ENCODE measurements around the gene LCN2. TPM values are rescaled to one million over a fixed set of nuclear protein-coding genes. Genes with fewer than 3 reads are reported as not detected.

The LCN2 gene
- polyA plus RNA-seq, 3 donors: 5.9 to 15.6 (median 9.5) TPM

- H3K27ac ChIP-seq (ENCODE audit: low read depth, low read length): no peak overlapping the region
- WGBS, 3 donors: 53 to 81% (median 63%) methylated on average over 8 of the region's 8 CpGs
These were observed 5.6 kb upstream of the LCN2 start for GRCh38 chr9:128143525-128144238.

- no peak overlapping the region for H3K27ac ChIP-seq (ENCODE audit: low read depth, low read length)
- WGBS, 3 donors: 88 to 92% (median 91%) methylated on average over 22 of the region's 22 CpGs
These were observed 4.7 kb upstream of the LCN2 start for GRCh38 chr9:128144239-128145181.

GRCh38 chr9:128145536-128145935, 3.7 kb upstream of the LCN2 start:
- 71 to 84% (median 77%) methylated on average over 8 of the region's 8 CpGs for WGBS, 3 donors
- H3K27ac ChIP-seq (ENCODE audit: low read depth, low read length): no peak overlapping the region

GRCh38 chr9:128145951-128146351, 3.3 kb upstream of the LCN2 start:
- no peak overlapping the region for H3K27ac ChIP-seq (ENCODE audit: low read depth, low read length)
- WGBS, 3 donors: 77 to 85% (median 84%) methylated on average over 13 of the region's 13 CpGs

- WGBS, 3 donors: 91 to 93% (median 92%) methylated on average over 8 of the region's 8 CpGs
These were observed 2.6 kb upstream of the LCN2 start for GRCh38 chr9:128146591-128147120.

GRCh38 chr9:128148509-128149000, 698 bp upstream of the LCN2 start:
- H3K27ac ChIP-seq (ENCODE audit: low read depth, low read length): no peak overlapping the region
- 88 to 89% (median 88%) methylated on average over 5 of the region's 5 CpGs for WGBS, 3 donors

More at GRCh38 chr9:128146591-128147120, 2.6 kb upstream of the LCN2 start:
- H3K27ac ChIP-seq (ENCODE audit: low read depth, low read length): no peak overlapping the region

GRCh38 chr9:128149951-128150593, 819 bp downstream of the LCN2 start:
- 54 to 83% (median 67%) methylated on average over 11 of the region's 11 CpGs for WGBS, 3 donors
- no peak overlapping the region for H3K27ac ChIP-seq (ENCODE audit: low read depth, low read length)

GRCh38 chr9:128150594-128151308, 1.5 kb downstream of the LCN2 start:
- H3K27ac ChIP-seq (ENCODE audit: low read depth, low read length): no peak overlapping the region
- WGBS, 3 donors: 76 to 78% (median 76%) methylated on average over 19 of the region's 19 CpGs

- H3K27ac ChIP-seq (ENCODE audit: low read depth, low read length): no peak overlapping the region
- WGBS, 3 donors: 87 to 91% (median 87%) methylated on average over 18 of the region's 18 CpGs
These were observed 2.3 kb downstream of the LCN2 start for GRCh38 chr9:128151309-128152132.

GRCh38 chr9:128152133-128153059, 3.1 kb downstream of the LCN2 start:
- WGBS, 3 donors: 91 to 93% (median 92%) methylated on average over 13 of the region's 13 CpGs

GRCh38 chr9:128153060-128153946, 4.0 kb downstream of the LCN2 start:
- H3K27ac ChIP-seq (ENCODE audit: low read depth, low read length): no peak overlapping the region
- WGBS, 3 donors: 83 to 87% (median 87%) methylated on average over 26 of the region's 26 CpGs

More at GRCh38 chr9:128152133-128153059, 3.1 kb downstream of the LCN2 start:
- H3K27ac ChIP-seq (ENCODE audit: low read depth, low read length): no peak overlapping the region

- 87 to 93% (median 88%) methylated on average over 13 of the region's 13 CpGs for WGBS, 3 donors
- no peak overlapping the region for H3K27ac ChIP-seq (ENCODE audit: low read depth, low read length)
These were observed 4.9 kb downstream of the LCN2 start for GRCh38 chr9:128153947-128154695.

- H3K27ac ChIP-seq (ENCODE audit: low read depth, low read length): no peak overlapping the region
- WGBS, 3 donors: 82 to 88% (median 82%) methylated on average over 7 of the region's 7 CpGs
These were observed 6.7 kb downstream of the LCN2 start for GRCh38 chr9:128155736-128156500.

- 20 to 36% (median 27%) methylated on average over 10 to 11 of the region's 11 CpGs for WGBS, 3 donors
- no peak overlapping the region for H3K27ac ChIP-seq (ENCODE audit: low read depth, low read length)
These were observed 10.2 kb downstream of the LCN2 start for GRCh38 chr9:128159522-128159783.

All from adipose tissue (tissue), 3 donors.